ENCODE data around the gene KCNQ1.

KCNQ1 gene

DNA sequence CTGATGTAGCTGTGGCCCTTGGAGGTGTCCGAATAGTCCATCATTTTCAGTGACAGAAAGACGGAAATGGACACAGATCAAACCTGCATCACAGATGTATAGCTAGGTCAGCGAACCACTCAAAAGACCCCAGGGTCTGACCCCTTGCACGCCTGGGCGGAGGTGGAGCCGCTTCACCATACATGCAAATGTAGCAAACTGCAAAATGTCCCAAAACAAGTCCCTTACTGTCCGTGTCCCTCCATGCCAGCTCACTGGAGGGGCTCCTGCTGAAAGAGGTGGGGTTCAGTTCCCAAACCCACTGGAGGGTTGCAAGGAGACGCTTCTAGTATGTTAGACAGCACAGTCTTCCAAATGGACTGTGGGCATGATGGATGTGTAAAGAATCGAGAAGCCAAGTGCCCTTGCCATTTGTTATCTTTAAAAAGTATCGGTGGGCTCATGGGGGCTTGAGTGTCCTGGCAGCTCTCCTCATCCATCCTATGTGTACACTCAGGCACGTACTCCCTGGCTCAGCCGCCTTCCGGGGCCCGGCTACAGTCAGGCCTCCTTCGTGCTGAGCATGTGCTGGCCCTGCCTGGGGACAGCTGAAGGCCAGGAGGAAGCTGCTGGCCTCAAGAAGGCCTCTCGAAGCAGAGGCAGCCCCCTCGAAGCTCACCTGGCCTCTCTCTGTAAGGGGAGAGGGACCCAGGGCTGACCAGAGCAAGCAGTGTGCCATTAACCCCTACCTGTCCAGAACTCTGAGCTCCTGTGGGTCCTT lies 275.2 kb downstream of the KCNQ1 start:
- Histone ChIP-seq H3K27ac (ENCODE audit: low read length) (no peak overlapping the region), H3K9me3 (ENCODE audit: control insufficient read depth in 2 of 2, low read length in 2 of 2) (no peaks in the 10 kb centered on the region), H3K4me1 (ENCODE audit: control insufficient read depth, insufficient read depth, low read length) (no peaks in the 10 kb centered on the region), H3K9ac (ENCODE audit: low read length in 2 of 2) (no peak overlapping the region), H3K27me3 (ENCODE audit: control insufficient read depth in 1 of 2, insufficient read depth in 2 of 2, low read length in 2 of 2) (no peaks in the 10 kb centered on the region), H3K4me3 (ENCODE audit: low read length in 2 of 2) (no peak overlapping the region), H3K36me3 (ENCODE audit: control insufficient read depth in 2 of 2, insufficient read depth in 2 of 2, low read length in 2 of 2) (no peaks in the 10 kb centered on the region)

DNA sequence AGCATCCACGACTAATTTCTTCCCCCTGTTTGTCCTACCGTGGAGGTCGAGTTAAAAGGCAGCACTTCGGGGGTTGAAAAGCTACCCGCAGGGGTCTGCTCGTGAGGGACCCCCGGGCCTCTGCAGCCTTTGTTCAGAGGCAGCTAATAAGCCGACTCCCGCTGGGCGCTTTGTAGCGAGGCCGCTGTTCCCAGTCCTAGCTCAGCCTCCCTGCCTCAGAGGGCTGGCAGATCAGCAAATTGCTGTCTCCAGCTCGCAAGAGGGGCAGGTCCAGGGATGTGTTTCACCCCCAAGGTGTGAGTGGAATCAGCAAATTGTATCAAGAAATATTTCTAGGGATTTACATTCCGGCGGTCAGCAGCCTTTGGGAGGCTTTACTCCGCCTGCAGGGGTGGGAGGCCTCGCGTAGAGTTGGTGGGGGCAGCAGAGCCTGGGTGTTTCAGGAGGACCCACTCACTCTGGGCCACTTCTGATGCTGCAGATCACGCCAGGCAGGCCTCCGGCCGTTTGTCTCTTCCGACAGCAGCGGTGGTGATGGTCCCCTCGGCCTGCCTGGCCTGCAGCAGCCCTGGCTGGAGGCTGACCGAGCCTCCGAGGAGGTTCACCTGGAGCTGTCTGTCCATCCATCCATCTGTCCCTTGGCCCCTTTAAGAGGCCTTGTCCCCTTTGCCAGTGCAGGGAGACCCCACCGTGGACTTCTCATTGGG lies 276.6 kb downstream of the KCNQ1 start:
- no peaks in the 10 kb centered on the region for H3K36me3 ChIP-seq (ENCODE audit: control insufficient read depth in 2 of 2, insufficient read depth in 2 of 2, low read length in 2 of 2)
- no peak overlapping the region for H3K9ac ChIP-seq (ENCODE audit: low read length in 2 of 2)
- H3K27me3 ChIP-seq (ENCODE audit: control insufficient read depth in 1 of 2, insufficient read depth in 2 of 2, low read length in 2 of 2) = no peaks in the 10 kb centered on the region
- H3K4me3 ChIP-seq (ENCODE audit: low read length in 2 of 2) = no peak overlapping the region
- no peaks in the 10 kb centered on the region for H3K4me1 ChIP-seq (ENCODE audit: control insufficient read depth, insufficient read depth, low read length)
- H3K27ac ChIP-seq (ENCODE audit: low read length) = no peak overlapping the region
- H3K9me3 ChIP-seq (ENCODE audit: control insufficient read depth in 2 of 2, low read length in 2 of 2) = no peaks in the 10 kb centered on the region

DNA sequence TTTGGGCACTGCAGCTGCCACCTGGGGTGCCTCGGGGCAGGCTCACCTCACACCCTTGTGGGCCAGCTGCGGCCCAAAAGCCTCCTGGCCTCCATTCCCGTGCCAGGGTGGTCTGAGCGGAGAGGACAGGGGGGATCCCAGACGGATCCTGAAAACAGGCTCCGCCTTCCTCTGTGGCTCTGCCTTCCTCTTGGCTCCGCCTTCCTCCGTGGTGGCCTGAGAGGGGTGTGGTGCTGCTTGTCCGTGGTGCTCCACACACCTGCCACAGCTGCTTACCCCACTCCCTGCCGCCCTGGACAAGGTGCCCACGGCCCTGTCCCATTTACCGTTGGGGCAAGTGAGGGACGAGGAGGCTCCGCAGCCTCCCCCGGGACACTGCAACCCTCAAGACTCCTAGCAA lies 278.1 kb downstream of the KCNQ1 start:
- H3K27ac ChIP-seq (ENCODE audit: low read length) = no peak overlapping the region
- no peaks in the 10 kb centered on the region for H3K36me3 ChIP-seq (ENCODE audit: control insufficient read depth in 2 of 2, insufficient read depth in 2 of 2, low read length in 2 of 2)
- H3K4me3 ChIP-seq (ENCODE audit: low read length in 2 of 2) = no peak overlapping the region
- no peaks in the 10 kb centered on the region for H3K27me3 ChIP-seq (ENCODE audit: control insufficient read depth in 1 of 2, insufficient read depth in 2 of 2, low read length in 2 of 2)
- H3K9me3 ChIP-seq (ENCODE audit: control insufficient read depth in 2 of 2, low read length in 2 of 2) = no peaks in the 10 kb centered on the region
- no peaks in the 10 kb centered on the region for H3K4me1 ChIP-seq (ENCODE audit: control insufficient read depth, insufficient read depth, low read length)
- no peak overlapping the region for H3K9ac ChIP-seq (ENCODE audit: low read length in 2 of 2)

DNA sequence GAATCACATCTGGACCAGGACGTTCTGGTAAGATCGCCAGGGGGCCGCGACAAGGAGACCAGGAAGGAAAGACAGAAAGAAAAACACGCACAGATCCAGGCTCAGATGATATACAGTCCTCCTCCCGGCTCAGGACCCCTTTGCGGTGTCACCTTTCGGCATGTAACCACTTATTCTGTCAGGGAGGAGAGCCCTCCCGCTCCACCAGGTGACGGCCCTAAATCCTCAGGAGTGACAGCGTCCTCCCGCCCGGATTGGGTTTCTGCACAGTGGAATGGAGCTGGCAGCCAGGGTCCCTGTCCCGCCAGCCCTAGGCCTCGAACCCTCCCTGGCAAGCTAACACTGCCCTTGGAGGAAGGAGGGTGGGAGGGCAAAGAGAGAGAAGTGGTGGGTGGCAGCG lies 279.3 kb downstream of the KCNQ1 start:
- Histone ChIP-seq H3K4me1 (ENCODE audit: control insufficient read depth, insufficient read depth, low read length) (no peaks in the 10 kb centered on the region), H3K9me3 (ENCODE audit: control insufficient read depth in 2 of 2, low read length in 2 of 2) (no peaks in the 10 kb centered on the region), H3K4me3 (ENCODE audit: low read length in 2 of 2) (no peak overlapping the region), H3K36me3 (ENCODE audit: control insufficient read depth in 2 of 2, insufficient read depth in 2 of 2, low read length in 2 of 2) (no peaks in the 10 kb centered on the region), H3K9ac (ENCODE audit: low read length in 2 of 2) (no peak overlapping the region), H3K27ac (ENCODE audit: low read length) (no peak overlapping the region), H3K27me3 (ENCODE audit: control insufficient read depth in 1 of 2, insufficient read depth in 2 of 2, low read length in 2 of 2) (no peaks in the 10 kb centered on the region)

DNA sequence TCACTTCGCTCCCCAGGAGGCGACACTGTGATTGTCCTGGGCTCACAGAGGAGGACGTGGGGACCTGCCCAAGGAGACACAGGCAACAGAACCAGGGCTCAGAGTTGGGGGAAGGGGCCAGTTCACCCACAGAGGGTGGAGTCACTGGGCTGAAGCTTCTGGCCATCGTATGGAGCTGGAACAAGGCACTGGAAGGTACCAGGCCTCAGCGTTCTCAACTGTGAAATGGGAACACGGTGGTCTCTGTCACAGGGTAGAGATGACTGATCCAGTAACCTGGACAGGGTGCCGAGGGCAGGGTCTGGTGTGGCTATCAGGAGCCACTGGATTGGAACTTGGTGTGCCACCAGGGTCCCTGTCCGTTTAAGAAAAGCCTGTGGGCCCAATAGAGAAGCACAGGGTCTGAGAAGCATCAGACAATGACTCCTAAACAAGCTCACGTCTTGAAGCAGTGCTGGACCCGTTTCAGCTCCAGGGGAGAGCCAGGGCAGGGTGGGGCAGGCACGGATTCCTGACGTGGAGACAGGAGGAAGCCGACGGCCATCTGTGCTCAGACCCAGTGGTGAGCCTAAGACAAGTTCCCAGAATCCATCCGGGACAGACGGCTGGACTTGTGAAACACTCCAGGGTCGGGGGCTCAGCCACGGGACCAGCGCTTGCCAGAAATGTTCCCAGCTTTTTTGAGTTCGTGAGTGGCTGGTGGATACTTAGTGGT lies 280.0 kb downstream of the KCNQ1 start:
- Histone ChIP-seq H3K27me3 (ENCODE audit: control insufficient read depth in 1 of 2, insufficient read depth in 2 of 2, low read length in 2 of 2) (no peaks in the 10 kb centered on the region), H3K4me1 (ENCODE audit: control insufficient read depth, insufficient read depth, low read length) (no peaks in the 10 kb centered on the region)

DNA sequence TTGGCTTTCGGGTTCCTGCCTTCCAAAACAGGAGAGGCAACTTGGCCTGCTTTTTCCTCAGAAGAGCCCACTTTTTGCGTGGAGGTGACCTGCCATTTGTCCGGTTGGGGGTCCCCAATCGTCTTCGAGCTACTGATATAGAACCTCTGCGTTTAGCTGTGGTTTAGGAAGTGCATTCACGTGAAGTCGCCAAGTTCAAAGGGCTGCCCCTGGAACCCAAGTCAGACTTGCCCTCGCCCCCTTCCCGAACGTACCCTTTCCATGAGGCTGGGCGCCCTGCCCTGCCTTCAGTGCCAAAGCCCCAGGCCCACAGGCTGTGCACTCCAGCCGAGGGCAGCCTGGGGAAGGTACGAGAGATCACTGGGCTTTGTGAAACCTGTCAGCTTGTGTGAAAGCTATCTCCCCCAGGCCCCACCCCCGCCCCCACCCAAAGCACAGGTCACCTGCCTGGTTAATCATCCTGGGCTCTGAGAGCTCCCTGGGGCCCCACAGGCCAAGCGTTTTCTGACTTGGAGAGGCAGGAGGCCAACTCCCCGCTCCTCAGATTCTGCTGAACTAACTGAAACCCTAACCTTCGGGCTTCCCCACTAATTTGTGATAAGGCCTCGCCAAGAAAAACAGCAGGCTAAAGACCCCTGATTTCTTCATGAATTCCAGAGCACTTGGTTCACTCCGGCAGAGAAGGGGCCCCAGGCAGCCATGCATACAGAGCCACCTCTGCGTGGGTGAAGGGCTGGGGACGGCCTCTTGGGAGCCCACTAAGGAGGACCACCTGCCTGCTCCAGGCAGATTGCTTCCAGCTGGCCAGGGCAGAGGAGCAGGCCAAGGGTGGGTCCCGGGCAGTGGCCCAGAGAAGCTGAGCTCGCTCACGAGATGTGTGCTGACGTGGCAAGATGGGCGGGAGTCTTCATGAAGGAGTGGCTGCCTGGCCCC lies 280.8 kb downstream of the KCNQ1 start:
- Histone ChIP-seq H3K9me3 (ENCODE audit: control insufficient read depth in 2 of 2, low read length in 2 of 2) (no peaks in the 10 kb centered on the region), H3K27me3 (ENCODE audit: control insufficient read depth in 1 of 2, insufficient read depth in 2 of 2, low read length in 2 of 2) (no peaks in the 10 kb centered on the region), H3K27ac (ENCODE audit: low read length) (no peak overlapping the region), H3K4me3 (ENCODE audit: low read length in 2 of 2) (no peak overlapping the region), H3K9ac (ENCODE audit: low read length in 2 of 2) (no peak overlapping the region), H3K4me1 (ENCODE audit: control insufficient read depth, insufficient read depth, low read length) (no peaks in the 10 kb centered on the region), H3K36me3 (ENCODE audit: control insufficient read depth in 2 of 2, insufficient read depth in 2 of 2, low read length in 2 of 2) (no peaks in the 10 kb centered on the region)

More for the DNA sequence above, 280.0 kb downstream of the KCNQ1 start:
- Histone ChIP-seq H3K9me3 (ENCODE audit: control insufficient read depth in 2 of 2, low read length in 2 of 2) (no peaks in the 10 kb centered on the region), H3K9ac (ENCODE audit: low read length in 2 of 2) (no peak overlapping the region), H3K4me3 (ENCODE audit: low read length in 2 of 2) (no peak overlapping the region), H3K27ac (ENCODE audit: low read length) (no peak overlapping the region), H3K36me3 (ENCODE audit: control insufficient read depth in 2 of 2, insufficient read depth in 2 of 2, low read length in 2 of 2) (no peaks in the 10 kb centered on the region)

DNA sequence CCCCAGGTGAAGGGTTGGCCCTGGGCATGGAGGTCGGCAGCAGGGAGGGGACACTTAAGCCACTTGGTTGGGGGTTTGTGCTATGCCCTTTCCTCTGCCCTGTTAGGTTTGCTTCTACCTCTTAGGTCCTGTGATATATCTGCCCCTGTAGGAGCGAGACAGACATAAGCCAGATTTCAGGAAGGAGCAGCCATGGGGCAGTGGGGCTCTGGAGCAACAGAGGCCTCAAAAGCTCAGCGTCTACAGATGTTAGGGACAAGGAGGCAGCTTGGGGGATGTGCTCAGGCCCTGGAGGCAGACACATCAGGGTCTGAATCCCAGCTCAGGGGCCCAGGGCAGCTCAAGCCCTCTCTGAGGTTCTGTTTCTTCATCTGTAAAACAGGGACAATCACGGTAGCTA lies 282.2 kb downstream of the KCNQ1 start:
- H3K4me1 ChIP-seq (ENCODE audit: control insufficient read depth, insufficient read depth, low read length) = no peaks in the 10 kb centered on the region
- H3K27ac ChIP-seq (ENCODE audit: low read length) = no peak overlapping the region
- H3K9me3 ChIP-seq (ENCODE audit: control insufficient read depth in 2 of 2, low read length in 2 of 2) = no peaks in the 10 kb centered on the region
- no peaks in the 10 kb centered on the region for H3K27me3 ChIP-seq (ENCODE audit: control insufficient read depth in 1 of 2, insufficient read depth in 2 of 2, low read length in 2 of 2)
- no peak overlapping the region for H3K4me3 ChIP-seq (ENCODE audit: low read length in 2 of 2)
- H3K36me3 ChIP-seq (ENCODE audit: control insufficient read depth in 2 of 2, insufficient read depth in 2 of 2, low read length in 2 of 2) = no peaks in the 10 kb centered on the region
- no peak overlapping the region for H3K9ac ChIP-seq (ENCODE audit: low read length in 2 of 2)

DNA sequence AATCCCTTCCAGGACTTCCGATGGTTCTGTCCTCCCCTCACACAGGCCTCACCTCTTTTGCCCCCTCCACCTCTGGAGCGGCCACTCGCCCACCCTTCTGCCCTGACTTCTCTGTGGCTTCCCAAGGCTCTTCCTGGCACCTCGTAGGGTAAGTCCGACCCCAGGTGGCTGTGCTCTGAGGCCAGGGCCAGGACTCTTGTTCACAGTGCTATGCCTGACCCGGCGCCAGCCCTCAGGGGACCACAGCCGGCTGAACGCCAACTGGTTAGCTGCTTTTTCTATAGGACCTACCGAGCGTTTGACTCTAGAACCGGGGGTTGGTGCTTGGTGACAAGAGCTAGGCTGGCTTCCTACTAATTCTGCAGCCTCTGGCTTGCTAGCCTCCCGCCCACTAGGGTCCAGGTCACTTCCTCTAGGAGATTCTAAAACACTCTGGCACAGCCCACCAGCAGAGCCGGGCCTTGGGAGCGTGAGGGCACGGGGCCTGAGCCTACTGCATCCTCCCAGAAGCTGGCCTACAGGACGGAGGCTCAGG lies 283.4 kb downstream of the KCNQ1 start:
- Histone ChIP-seq H3K27me3 (ENCODE audit: control insufficient read depth in 1 of 2, insufficient read depth in 2 of 2, low read length in 2 of 2) (no peaks in the 10 kb centered on the region), H3K27ac (ENCODE audit: low read length) (no peak overlapping the region), H3K9me3 (ENCODE audit: control insufficient read depth in 2 of 2, low read length in 2 of 2) (no peaks in the 10 kb centered on the region), H3K4me1 (ENCODE audit: control insufficient read depth, insufficient read depth, low read length) (no peaks in the 10 kb centered on the region), H3K36me3 (ENCODE audit: control insufficient read depth in 2 of 2, insufficient read depth in 2 of 2, low read length in 2 of 2) (no peaks in the 10 kb centered on the region), H3K4me3 (ENCODE audit: low read length in 2 of 2) (no peak overlapping the region), H3K9ac (ENCODE audit: low read length in 2 of 2) (no peak overlapping the region)

DNA sequence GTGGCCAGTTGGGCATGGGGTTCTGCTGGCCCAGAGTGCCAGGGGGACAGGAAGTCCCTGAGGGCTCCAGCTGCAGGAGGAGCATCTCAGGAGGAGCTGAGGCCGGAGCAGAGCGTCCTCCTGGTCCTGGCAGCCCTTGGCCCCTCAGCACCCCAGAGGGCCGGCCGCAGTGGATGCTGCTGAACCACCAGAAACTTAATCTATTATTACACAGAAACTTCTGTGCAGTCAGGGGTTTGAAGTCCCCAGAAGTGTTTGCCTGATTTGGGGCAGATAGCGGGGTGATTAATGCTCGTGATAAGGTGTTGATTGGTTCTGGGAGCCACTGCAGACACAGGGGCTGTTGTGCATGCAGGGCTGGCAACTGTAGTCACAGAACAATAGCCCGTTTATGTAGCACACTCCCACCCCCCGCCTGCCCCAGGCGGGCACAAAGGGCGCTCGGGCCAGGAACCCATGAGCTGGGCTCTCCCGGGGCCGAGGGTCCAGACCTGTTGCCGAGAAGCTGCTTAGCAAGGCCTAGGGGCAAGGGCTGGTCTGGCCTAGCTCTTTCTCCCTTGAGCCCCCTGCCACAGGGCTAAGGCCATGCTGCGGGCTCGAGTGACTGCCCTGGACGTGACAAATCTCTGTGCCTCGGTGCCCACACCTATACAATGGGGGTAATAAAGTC lies 284.0 kb downstream of the KCNQ1 start:
- Histone ChIP-seq H3K36me3 (ENCODE audit: control insufficient read depth in 2 of 2, insufficient read depth in 2 of 2, low read length in 2 of 2) (no peaks in the 10 kb centered on the region), H3K9ac (ENCODE audit: low read length in 2 of 2) (no peak overlapping the region), H3K27me3 (ENCODE audit: control insufficient read depth in 1 of 2, insufficient read depth in 2 of 2, low read length in 2 of 2) (no peaks in the 10 kb centered on the region), H3K9me3 (ENCODE audit: control insufficient read depth in 2 of 2, low read length in 2 of 2) (no peaks in the 10 kb centered on the region), H3K4me1 (ENCODE audit: control insufficient read depth, insufficient read depth, low read length) (no peaks in the 10 kb centered on the region), H3K4me3 (ENCODE audit: low read length in 2 of 2) (no peak overlapping the region), H3K27ac (ENCODE audit: low read length) (no peak overlapping the region)

DNA sequence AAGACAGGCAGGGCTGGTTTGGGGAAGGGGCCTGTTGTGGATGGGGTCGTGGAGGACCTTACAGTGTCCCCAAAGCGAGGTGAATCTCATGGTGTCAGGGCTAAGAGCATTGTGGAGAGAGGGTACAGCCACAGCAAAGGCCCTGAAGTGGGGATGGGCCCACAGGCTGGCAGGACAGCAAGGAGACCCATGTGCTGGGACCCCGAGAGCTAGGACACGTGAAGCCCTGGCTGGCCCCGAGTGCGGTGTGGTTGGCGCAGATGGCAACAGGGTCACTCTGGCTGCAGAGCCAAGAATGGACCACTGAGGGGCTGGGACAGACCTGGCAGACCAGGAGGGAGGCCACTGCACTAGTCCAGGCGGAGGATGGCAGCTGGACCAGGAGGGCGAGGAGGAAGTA lies 285.0 kb downstream of the KCNQ1 start:
- Histone ChIP-seq H3K27ac (ENCODE audit: low read length) (no peak overlapping the region), H3K9ac (ENCODE audit: low read length in 2 of 2) (no peak overlapping the region), H3K4me1 (ENCODE audit: control insufficient read depth, insufficient read depth, low read length) (no peaks in the 10 kb centered on the region)

More for the DNA sequence above, 285.0 kb downstream of the KCNQ1 start:
- Histone ChIP-seq H3K9me3 (ENCODE audit: control insufficient read depth in 2 of 2, low read length in 2 of 2) (no peaks in the 10 kb centered on the region), H3K27me3 (ENCODE audit: control insufficient read depth in 1 of 2, insufficient read depth in 2 of 2, low read length in 2 of 2) (no peaks in the 10 kb centered on the region), H3K4me3 (ENCODE audit: low read length in 2 of 2) (no peak overlapping the region), H3K36me3 (ENCODE audit: control insufficient read depth in 2 of 2, insufficient read depth in 2 of 2, low read length in 2 of 2) (no peaks in the 10 kb centered on the region)
